ENCODE measurements around the gene GALNS.

DNA sequence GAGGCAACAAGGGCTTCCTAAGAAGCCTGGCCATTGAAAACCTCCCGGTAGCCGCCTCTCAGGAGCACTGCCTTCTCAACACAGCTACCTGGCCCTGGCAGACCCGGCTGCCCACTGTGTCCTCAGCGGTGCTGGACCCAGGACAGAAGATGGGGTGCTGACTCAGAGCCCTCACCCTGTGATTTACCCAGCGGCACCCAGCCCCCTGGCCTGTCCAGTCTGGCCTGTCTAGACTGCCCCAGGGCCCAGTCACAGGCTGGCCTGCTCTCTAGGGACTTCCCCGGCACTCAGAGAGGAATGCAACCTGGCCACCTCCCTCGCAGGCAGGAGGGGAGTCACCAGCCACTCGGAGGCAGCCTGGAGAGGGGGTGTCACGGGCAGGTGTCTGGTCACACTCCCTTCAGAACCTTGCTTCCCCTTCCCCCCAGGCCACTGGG lies 91.8 kb downstream of the GALNS start:
- TF ChIP-seq CTCF (IDR thresholded peaks at IDR 0.05) (no peak), POLR2A (IDR thresholded peaks at IDR 0.05) (no peak)

Data from adrenal gland (tissue), 5 donors.